HG03103 (cell line): Measurements from ENCODE around the gene NT5C1A.

Source experiments
- ATAC-seq: cut with Tn5 transposase; IDR thresholded peaks from one replicate; pipeline ENCODE4 v1.9.1; 2021; ENCODE audit warnings: low read depth; ENCODE audit not compliant: unreplicated experiment

NT5C1A gene

DNA sequence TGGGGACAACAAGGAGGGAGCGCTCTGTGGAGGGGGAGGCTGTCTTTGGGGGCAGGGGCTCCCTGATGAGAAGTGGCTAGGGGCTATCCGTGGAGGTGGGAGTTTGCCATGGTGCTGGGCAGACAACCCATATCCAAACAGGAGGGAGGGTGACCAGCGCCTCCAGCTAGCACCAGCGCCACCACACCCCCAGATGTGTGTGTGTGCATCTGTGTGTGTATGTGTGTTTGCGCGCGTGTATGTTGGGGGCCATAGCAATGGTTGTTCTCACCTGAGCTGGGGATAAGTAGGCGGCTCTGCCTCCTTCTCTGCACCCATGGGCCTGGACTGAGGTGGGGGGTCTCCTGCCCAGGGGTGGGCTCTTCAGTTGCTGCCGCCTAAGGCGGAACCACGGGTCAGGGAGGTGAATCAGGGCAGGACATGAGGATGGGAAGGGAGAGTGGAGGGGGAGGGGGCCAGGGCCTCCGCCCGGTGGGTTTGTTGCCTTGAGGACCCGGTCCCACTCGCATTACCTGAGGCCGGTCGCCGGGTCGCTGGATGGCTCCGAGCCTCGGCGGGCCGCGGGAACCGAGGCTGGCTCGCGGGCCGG lies 19.0 kb upstream of the NT5C1A start:
- ATAC-seq, result no peak

DNA sequence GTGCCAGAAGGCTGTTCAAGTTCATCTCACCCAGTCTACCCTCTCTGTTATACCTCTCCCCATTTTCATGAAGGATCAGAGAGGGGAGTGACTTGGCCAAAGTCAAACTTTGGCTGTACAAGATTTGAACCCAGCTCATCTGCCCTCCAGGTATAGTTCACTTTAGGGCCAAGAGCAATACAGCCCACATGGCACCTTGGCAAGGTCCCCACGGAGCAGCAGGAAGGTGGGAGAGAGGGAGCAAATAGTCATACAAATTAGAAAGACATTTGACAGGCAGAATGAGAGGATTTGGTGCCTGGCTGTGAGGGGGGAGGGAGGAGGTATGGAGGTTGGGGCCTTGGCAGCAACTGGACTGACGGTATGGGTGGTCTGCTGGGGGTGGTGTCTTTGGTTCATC lies 18.3 kb upstream of the NT5C1A start:
- ATAC-seq, result no peak

DNA sequence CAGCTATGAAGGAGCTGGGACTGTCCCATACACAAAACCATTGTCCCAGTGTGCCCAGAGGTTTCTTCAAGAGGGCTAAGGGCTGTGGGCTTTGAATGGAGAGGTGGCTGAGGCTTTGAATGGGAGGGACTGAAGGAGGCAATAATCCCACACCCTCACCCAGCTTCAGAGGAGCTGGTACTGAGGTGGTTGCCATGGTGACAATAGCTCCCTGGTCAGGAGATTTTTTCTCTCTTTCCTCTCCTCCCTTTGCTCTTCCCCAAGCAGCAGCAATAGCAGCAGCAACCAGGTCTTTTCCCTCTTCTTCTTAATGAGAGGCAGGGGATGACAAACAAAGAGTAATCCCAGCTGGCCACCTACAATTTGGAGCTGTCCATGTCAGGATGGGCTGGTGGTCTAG lies 17.7 kb upstream of the NT5C1A start:
- no peak for ATAC-seq

DNA sequence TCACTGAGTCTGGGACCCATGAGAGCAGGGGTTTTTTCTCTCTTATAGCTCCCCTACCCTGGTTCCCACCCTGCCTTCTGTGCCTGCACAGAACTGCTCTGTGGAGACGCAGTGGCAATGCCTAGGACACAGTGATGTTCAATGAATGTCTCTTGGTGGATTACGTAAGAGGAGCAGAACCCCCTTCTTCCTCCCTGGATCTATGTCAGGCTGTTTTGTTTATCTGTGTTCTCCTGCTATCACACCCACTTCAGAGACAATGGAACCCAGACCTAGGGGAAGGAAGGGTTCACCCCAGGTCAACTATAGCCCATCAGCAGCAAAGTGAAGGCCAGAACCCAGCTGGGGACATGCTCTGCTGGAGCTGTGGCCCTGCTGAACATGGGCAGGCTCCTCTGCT lies 17.3 kb upstream of the NT5C1A start:
- no peak for ATAC-seq

DNA sequence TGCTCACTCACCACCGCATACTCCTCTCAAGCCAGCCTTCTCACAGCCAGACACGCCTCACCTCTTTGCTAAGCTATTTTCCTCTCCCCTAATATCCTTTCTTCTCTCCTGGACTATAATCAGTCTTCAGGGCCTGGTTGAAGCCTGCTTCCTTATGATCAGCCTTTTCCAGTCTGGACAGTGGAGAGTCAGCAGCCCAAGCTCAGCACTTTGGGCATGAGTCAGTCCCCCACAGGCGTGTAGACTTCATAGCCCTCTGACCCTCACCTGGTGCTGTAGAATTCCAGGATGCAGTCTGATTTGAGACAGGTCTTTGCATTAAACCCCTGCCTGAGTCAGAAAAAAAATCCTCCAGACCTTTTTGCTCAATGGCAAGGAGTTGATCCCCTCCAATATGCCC lies 16.8 kb upstream of the NT5C1A start:
- no peak for ATAC-seq

DNA sequence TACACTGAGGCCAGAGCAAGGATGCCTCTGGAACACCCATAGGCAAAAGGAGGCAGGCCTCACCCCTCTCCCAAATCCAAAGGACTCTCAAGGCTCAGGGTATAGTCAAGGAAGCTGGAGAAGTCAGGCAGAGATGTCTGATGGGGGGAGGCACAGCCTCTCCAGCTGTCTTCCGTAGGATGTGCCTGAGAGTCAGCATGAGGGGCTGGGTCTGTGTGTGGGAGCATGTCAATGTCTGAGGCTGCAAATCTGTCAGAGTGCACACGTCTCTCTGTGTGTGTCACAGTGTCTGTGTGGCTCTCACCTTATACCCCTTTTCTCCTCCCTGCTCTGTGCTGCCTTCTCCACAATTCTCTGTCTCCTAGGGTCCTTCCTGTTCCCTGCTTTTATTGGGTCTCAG lies 15.3 kb upstream of the NT5C1A start:
- no peak for ATAC-seq

DNA sequence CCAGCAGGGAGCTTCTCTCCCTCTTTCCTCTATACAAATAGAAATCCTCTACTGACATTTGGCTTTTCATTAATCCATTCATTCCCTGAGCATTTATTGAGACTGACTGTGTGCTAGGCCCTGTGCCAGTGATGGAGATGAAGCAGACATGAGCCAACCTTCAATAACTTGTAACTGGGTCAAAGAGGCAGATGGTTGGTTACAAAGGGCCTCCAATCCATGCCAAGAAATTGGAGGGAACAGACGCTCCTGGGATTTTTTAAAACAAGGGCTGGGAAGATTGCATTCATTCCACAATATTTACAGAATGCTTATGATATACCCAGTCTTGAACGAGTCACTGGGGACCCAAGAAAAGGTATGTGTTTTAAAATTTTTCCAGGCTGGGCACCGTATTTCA lies 13.2 kb upstream of the NT5C1A start:
- no peak for ATAC-seq

DNA sequence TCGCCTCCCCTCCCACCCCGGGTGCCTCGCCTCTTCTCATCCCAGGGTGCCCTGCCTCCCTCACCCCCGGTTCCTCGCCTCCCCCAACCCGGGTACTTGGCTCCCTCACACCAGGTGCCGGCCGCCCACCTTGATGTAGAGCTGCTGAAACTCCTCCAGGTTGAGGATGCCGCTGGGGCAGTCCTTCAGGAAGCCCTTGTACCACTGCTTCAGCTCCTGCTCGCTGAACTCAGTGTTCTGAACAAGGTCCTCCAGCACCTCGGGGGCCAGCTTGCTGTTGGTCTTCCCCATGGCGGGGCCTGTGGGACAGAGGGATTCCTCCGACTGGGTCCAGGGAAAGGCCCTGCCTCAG lies 12.4 kb upstream of the NT5C1A start:
- ATAC-seq, result no peak

DNA sequence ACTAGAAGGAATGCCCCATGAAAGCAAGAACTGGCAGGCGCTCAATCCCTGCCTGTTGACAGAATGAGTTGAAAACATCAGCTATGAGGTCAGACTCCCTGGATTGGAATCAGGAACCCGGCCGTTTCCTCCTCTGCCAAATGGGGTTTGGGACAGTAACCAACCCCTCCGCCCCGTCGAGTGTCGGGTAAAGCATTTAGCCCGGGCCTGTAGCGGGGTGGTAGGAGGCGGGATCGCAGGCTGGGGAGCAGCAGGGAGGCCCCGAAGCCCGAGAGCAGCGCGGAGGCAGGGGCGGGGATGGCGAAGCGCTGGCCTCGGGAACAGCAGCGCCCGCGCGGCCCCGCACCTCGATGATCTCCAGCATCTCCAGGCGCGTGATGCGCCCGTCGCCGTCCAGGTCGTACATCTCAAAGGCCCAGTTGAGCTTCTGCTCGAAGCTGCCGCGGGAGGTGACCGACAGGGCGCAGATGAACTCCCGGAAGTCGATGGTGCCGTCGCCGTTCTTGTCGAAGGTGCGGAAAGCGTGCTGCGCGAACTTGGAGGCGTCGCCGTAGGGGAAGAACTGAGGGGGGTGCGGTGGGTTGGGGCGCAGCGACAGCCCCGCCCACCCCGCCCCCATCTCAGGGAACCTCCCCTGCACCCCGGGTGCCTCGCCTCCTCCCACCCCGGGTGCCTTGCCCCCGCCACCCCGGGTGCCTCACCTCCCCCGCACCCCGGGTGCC lies 11.8 kb upstream of the NT5C1A start:
- no peak for ATAC-seq

DNA sequence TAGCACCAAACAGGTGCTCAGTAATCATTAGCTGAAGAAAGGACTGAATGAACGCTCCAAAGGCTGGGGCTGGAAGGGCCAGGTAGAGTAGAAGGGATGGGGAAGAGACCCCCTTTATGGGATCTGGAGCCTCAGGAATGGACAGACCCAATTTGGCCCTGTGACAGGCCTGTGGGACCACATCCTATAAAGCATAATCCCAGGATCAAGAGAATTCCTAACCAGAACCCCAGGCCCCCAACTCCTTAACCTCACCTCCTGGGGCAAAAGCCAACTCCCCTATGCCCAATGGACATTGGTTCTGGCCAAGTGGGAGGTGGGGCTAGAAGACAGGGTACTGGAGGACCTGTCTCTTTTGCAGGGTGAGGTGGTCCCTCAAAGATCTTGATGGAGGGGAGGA lies 10.1 kb upstream of the NT5C1A start:
- no peak for ATAC-seq

DNA sequence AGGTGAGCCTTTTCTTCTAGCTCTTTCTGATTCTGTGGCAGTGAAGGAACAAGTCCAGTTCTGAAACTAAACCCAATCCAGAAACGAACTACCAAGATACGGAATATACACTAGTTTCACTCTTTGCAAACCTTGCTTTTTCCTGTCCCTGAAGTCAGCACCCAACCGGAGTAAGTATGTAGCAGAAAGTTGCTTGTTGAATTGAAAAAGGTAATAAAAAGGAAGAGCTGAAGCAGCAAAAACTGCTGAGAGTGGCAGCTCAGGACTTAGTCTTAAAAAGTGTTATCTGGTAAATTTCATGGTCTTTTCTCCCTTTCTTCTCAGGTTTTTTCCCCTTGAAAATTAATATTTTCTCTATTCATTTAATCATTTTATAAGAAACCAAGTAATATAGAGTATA lies 9.4 kb upstream of the NT5C1A start:
- ATAC-seq, result no peak

DNA sequence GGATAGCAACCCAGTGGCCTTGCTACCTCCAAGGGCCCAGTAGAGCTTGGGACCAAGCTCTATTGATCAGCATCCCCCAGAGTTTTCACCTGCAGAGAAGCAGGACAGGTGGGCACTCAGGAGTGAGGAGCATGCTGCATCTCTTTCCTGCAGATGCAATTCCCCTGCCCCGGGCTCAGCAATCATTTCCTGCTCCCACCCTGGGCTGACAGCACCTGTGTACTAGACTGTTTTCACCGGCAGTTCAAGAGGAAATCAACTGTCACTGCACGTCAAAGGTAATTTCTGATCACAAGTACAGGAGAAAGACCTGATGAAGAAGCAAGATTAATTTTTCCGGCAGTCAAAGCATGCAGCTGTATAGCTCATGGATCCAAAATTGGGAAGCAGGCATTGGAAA lies 8.8 kb upstream of the NT5C1A start:
- no peak for ATAC-seq

DNA sequence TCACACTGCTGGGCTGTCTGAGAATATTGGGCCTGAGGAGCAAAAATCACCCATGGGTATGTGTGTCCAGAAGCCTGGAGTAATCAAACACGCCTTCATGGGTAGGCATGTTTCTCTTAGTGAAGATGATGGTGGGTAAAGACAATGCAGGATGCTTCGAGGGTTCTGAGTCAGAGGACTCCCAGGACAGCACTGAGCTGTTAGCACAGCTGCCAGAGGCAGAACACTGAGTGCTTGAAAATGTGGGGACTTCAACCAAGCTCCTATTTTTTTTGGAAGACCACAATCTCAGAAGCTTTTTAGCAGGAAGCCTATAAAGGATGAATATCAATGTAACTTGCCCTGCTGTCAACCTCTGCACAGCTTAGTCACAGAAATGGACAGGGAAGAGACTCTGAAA lies 7.9 kb upstream of the NT5C1A start:
- no peak for ATAC-seq

DNA sequence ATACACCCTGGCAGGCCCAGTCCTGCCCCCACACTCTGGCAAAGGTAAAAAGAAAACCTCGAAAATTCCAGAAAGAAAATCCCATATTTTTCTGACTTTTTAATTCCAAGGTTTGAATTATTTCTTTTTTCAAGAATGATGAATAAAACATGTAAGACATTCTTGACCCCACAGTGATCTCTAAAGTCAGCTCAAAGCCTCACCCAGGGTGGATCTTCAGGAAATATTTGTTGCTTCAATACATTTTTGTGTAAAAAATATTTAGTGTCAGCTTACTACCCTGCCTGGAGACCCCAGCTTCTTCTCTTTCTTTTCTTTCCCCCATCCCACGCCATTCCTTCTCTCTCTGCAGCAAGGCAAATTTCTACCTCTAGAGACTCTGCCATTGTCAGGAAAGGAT lies 7.0 kb upstream of the NT5C1A start:
- ATAC-seq, result no peak

DNA sequence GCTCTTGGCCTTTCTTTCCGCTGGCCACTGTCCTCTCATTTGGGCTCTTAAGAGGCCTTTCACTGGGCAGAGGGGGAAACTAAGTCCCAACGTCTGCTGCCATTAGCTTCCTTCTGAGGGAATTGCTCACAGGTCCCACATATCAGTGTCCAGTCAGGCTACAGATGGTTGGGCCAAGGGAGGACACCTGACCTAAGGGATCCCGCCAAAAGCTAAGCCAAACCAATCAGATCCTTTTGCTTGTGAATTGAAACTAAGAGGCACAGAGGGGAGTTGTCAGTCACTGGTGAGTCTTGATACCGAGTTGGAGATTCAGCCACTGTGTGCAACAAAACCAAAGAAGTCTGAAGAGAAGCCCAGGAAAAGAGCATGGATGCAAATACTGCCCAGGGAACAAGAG lies 5.7 kb upstream of the NT5C1A start:
- no peak for ATAC-seq

DNA sequence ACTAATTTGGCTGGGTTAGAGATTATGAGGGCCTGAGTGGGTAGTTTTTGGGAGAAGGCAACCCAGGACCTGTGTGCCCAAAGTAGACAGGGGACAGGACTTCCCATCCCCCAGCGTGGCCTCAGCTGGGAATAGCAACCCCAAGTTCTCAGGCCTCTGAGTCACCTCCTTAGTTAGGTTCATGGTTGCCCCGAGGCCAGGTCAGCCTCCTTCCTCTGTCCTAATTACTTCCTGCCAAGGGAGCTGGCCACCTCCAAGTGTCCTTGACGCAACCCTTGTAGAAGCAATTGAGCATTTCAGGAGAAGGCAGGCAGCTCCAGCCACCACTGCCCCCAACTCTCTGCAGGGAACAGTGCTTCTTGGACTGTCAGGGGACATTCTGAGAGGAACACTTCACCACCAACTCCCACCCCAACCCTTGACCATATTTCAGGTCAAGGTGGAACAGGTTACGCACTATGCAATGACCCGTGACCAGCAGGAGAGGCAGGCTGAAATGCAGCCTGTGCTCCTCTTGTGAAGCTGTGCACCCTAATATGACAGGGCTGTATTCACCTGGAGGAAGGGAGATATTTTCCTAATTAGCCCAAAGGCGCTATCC lies 5.1 kb upstream of the NT5C1A start:
- no peak for ATAC-seq

DNA sequence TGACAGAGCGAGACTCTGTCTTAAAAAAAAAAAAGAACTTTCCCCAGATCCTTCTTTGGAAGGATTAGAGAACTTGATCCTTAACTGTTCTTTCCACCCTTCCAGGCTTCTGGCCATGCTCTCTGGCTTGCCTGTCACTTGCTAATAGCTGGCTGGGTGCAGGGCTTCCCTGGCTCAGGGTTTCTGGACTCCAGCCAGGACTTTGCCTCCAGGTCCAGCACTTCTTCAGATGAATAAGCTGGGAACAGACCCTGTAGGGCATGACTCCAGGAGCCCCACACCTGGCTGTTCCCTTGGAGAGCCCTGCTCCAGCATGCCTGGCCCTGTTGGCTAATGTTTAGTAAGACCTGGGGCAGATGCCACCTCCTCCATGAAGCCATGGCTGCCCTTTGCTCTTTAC lies 3.3 kb upstream of the NT5C1A start:
- ATAC-seq, result no peak

DNA sequence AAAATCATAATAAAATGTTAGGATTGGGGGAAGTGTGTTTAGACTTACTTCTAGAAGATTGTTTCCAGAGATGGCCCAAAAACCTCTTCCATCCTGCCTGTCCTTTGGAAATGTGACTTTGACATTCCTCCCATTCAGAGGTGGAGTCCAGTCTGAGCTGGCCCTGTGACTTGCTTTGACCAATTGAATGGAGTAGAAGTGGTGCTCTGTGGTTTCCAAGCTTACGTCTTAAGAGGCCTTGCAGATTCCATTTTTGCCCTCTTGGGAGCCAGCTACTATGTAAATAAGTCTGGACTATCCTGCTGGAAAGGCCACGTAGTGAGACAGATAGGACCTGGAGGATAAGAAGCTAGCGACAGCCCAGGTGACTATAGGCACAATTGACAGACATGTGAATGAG lies 1.3 kb upstream of the NT5C1A start:
- no peak for ATAC-seq

DNA sequence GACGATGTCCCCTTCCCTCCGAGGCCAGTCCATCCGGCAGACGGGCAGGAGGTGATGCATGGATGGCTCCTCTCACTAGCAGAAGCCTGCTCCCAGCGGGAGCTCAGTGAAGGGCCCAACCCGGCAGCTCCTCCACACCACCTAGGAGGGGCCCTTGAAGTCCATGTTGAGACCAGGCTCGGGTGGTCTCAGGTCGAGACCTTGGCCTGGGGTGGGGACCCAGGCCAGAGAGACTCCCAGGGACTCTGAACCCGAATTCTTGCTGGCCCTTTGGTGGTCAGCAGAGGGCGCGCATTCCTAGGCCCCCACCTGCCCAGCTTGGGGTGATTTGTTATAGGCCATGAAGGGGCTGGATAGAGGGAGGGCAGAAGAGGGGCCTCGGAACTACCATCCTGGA lies 642 bp upstream of the NT5C1A start:
- no peak for ATAC-seq

DNA sequence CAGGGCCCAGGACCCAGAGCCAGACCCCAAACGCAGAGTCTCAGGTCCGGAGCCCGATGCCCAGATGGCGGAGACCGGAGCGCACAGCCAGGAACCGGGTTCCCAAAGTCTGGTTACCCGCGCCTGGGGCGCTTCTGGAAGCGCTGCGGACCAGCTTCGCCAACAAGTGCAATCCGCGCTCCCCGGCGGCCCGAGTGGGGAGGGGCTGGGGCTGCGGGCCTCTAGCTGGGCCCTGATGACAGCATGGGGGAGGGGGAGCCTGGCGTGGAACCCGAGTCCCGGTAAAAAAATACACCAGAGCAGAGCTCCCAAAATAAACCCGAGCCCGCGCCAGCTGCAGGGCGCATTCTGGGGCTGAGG lies 494 bp downstream of the NT5C1A start:
- ATAC-seq, result no peak

DNA sequence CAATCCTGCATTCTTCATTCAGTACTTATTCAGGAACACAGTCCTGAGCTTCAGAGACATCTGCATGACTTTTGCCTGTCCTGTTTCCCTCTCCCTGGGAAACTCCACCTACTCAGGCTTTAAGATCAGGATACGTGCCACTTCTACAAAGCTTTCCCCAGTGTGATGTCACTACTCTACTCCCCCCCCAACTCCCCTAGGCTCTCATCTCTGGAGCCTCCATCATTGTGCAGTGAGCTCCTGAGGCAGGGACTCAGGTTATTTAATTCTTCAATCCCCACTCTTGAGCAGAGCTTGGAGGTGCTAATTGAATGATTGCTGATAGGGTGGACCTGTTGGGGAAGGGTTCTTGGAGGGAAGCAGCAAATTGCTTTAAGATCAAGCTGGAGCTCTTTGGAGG lies 1.2 kb downstream of the NT5C1A start:
- no peak for ATAC-seq

DNA sequence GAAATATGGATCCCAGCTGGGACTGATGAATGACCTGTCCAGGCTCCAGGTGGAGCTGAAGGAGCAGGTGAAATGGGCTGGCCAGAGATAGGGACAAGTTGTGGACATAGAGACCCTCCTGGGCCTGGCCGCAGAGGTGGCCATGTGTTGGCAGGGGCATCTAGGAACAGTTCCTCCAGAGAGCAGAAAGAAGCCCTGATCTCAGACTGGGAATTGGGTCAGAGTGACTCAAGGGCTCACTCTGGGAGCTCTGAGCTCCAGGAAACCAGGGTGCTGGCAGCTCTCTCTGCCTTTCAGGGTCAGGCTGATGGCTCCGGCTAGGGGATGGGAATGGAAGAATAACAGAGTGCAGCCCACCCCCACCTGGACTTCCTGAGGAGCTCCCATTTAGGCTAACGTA lies 3.0 kb downstream of the NT5C1A start:
- no peak for ATAC-seq

DNA sequence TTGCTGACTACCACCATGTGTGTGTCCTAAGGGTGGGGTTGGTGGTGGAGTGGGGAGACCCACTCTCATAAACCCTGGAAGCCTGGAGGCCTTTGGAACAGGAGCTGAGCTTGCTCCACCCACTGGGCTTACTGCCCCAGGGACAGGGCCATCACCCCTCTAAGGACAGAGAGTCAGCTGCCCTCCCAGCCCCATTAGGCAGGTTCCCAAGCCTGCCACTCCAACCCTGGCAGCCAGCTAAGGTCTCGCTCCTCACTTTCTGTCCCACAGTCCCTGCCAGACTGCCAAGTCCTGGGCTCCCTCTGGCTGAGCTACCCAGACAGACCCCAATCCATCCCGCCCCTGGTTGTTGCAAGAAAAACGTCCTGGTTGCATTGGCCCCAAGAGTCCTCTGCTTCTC lies 3.8 kb downstream of the NT5C1A start:
- ATAC-seq, result no peak
